ENCODE data around the gene DKK2. TPM values are rescaled to one million over a fixed set of nuclear protein-coding genes. Genes with fewer than 3 reads are reported as not detected.

DKK2 gene
- total RNA-seq, 1 donor from 2014 or later: 1.9 TPM

DNA sequence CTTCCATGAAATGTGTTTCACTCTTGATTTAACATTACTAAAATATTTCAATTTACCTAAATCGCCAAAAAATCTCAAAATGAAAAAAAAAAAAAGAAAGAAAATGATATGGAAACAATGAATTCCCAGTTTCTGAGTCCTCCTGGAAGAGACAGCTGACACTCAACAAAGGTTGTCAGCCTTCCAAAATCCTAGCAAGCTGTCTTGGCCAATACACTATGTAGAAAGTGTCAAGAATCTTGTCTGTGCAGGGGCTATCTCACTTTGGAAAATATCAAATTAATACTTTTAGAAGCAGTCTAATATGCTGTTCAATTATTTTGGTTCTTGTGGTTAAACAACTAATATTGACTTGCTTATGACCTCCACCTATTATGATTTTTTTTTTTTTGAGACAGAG, 8.7 kb downstream of the DKK2 start:
- intact Hi-C loops (cut with DNase I): no loop called here
- no peak for DNase-seq (ENCODE audit: missing footprints)
- no peak for ATAC-seq

DNA sequence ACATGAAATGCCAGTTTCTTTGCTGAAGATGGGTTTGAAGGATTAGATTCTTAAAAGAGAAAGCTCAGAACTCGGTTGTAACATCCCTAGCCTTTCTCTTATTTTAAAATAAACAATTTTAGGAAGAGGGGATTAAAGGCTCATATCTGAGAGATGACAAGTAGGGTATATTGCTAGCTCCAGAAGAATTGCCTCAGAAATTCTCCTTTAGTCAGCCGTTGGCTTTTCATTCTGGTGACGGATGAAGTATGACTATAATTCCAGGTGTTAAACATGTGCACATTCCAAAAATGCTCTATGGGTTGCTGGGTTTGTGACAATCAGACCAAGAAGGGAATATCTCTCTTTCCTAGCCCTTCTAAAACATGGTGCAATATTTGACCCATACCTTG, 17.8 kb downstream of the DKK2 start:
- intact Hi-C loops (cut with DNase I): no loop called here

DNA sequence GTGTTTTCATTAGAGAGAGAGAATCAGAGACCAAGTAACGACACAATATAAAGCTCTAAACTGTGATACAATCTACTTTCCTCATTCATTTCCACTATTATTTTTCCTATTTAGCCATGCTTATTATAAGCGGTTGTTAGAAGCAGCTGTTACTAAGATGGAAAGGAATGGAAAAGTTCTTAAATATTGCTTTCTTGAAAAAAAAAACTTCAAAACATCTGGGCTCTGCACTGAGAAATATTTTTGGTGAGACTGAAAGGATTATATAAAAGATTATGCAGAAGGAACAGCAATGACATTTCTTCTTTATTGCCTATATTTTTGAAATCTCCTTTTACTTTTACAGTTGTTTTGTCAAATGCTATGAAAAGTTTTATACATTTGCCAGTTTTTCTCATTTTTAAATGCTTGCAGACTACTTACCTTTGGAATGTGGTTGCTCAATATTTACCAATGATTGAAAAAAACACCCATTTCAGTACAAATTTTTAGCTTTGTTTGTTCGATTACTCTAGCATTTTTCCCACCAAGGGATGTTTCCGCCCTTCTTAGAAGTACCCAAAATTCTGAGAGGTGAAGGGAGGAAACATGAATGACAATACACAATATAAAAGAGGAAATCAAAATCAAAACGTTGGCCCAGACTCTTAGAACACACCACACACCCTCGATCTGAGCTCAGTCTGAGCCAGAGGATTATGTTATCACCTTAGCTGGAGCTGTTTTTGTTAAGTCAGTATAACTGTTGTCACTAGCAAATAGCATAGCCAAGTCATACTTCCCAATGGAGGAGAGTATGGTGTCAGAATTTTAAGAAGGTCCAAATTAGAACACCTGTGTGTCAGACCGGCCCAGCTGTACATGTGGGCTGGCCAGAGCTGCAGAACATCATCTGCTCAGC, 18.4 kb downstream of the DKK2 start:
- ATAC-seq (no peak), DNase-seq (ENCODE audit: missing footprints) (no peak)
- intact Hi-C loops (cut with DNase I): no loop called here

More for the DNA sequence above, 17.8 kb downstream of the DKK2 start:
- ATAC-seq: no peak
- no peak for DNase-seq (ENCODE audit: missing footprints)

- intact Hi-C loops (cut with DNase I): no loop called here
- no peak for ATAC-seq
- no peak for DNase-seq (ENCODE audit: missing footprints)
Observed at GRCh38 chr4:107011312-107011711, 24.8 kb downstream of the DKK2 start.

DNA sequence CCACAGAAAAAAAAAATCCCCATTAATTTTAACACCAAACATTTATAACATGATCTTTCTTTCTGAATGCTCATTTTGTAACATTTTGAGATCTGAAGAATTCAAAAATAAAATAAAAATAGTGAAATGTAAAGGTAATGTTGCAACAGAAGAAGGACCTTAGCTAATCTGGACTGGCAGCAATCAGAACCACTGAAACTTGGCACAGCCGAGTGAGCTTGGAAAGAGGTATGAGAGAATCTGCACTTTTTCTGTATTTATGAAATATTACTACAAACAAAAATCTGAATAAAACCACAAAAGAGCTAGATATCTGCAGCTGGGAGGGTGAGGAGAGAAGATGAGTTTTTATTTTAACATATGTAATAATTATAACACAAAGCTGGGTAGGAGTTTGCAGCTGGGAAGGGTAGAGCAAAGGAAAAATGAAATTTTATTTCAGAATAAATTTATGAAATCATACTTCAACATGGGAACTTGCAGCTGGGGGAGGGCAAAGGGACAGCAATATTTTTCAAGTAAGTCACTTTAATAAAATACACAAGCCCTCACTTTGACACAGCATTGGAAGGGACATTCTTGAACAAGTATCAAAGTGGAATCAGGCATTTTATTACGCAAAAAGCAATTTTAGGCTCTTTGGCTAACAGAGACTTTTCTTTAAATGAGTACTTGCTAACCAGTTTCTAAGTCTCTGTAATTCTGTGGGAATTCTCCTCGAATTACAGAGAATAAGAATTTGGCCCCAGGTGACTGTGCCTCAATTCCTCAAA, 26.7 kb downstream of the DKK2 start:
- intact Hi-C loops (cut with DNase I): no loop called here
- DNase-seq (ENCODE audit: missing footprints): no peak

GRCh38 chr4:107008115-107008514, 28.0 kb downstream of the DKK2 start:
- DNase-seq (ENCODE audit: missing footprints): no peak
- no peak for ATAC-seq
- intact Hi-C loops (cut with DNase I): no loop called here

More for the DNA sequence above, 26.7 kb downstream of the DKK2 start:
- ATAC-seq: no peak

- DNase-seq (ENCODE audit: missing footprints) (no peak), ATAC-seq (no peak)
- intact Hi-C loops (cut with DNase I): no loop called here
Observed at GRCh38 chr4:107006218-107006617, 29.9 kb downstream of the DKK2 start.

GRCh38 chr4:106996490-106996889, 39.6 kb downstream of the DKK2 start:
- intact Hi-C loops (cut with DNase I): no loop called here
- DNase-seq (ENCODE audit: missing footprints) (no peak), ATAC-seq (no peak)

GRCh38 chr4:106993827-106994226, 42.3 kb downstream of the DKK2 start:
- no peak for DNase-seq (ENCODE audit: missing footprints)
- ATAC-seq: no peak
- intact Hi-C loops (cut with DNase I): no loop called here

DNA sequence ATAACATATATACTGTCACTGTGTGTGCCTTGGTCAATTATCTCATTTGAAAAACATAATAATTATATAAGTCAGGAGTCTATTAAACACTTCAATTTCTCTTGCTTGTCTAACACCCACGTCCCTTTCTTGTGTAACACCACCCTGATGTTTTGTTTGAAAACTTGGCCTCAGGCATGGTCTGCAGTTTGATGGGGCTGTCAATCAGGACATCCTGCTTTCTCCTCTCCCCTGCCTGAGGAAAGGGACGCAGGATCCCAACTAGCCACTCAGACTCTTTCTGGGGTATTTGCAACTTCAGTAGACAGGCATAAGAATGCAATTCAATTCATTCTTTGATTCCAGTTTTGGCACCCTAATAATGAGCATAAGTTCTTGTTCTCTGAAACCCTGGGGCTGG, 48.8 kb downstream of the DKK2 start:
- ATAC-seq: no peak
- intact Hi-C loops (cut with DNase I): no loop called here
- no peak for DNase-seq (ENCODE audit: missing footprints)

GRCh38 chr4:106986486-106986885, 49.6 kb downstream of the DKK2 start:
- intact Hi-C loops (cut with DNase I): no loop called here
- DNase-seq (ENCODE audit: missing footprints) (no peak), ATAC-seq (no peak)

DNA sequence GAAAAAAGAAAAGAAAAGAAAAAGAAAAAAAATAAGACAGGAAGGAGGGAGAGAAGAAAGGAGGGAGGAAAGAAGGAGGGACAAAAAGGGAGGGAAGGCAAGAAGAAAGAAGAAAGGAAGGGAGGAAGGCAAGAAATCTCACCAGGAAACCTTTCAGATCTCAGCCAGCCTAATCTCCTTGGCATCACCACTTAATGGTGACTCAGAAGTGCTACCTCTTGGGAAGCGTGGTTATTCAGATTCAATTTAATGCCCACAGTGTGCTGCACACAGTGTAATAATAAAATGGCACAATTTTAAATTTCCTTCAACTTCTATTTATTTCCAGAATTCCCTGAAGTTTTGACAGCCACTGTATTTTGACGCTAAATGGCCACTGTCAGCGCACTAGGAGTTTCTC, 50.3 kb downstream of the DKK2 start:
- intact Hi-C loops (cut with DNase I): no loop called here
- ATAC-seq: no peak
- no peak for DNase-seq (ENCODE audit: missing footprints)

DNA sequence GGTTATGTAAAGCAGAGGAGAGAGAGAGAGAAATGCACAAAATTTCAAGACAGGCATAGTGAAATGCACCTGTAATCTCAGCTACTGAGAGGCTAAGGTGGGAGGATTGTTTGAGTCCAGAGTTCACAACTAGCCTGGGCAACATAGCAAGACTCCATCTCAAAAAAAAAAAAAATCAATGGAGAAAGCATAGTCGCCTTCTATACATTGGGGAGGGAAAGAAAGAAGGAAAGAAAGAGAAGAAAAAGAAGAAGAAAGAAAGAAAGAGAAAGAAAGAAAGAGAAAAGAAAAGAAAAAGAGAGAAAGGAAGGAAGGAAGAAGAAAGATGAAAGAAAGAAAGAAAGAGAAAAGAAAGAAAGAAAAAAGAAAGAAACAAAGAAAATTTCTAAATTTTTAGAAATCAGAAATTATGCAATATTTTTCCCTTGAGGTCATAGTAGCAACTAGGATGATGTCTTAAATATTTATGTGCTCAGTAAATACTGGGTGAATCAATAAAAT, 53.4 kb downstream of the DKK2 start:
- ATAC-seq (no peak), DNase-seq (ENCODE audit: missing footprints) (no peak)
- intact Hi-C loops (cut with DNase I): no loop called here

- no peak for DNase-seq (ENCODE audit: missing footprints)
- ATAC-seq: no peak
- intact Hi-C loops (cut with DNase I): no loop called here
Observed at GRCh38 chr4:106981431-106981830, 54.7 kb downstream of the DKK2 start.

DNA sequence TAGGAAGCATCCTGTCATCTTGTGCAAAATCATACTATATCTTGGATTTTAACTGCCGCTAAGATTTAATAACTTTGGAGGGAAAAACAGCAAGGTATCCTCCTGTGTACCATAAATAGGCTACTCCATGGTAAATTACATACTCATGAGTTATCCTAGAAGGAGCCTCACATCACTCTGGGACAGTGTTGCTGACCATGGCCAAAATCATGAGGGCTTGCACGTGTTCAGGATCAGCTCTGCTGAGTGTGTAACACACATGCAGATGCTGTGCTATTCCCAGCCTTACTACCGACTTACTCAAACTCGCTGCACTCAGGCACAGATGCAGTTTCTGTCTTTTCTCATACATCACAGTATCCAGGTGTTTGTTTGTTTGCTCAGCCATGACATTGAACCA, 56.6 kb downstream of the DKK2 start:
- intact Hi-C loops (cut with DNase I): no loop called here
- DNase-seq (ENCODE audit: missing footprints) (no peak), ATAC-seq (no peak)

- no peak for DNase-seq (ENCODE audit: missing footprints)
Observed at GRCh38 chr4:106978046-106978774, 57.9 kb downstream of the DKK2 start.

GRCh38 chr4:106971636-106972035, 64.5 kb downstream of the DKK2 start:
- intact Hi-C loops (cut with DNase I): no loop called here
- DNase-seq (ENCODE audit: missing footprints) (no peak), ATAC-seq (no peak)

More at GRCh38 chr4:106978046-106978774, 57.9 kb downstream of the DKK2 start:
- intact Hi-C loops (cut with DNase I): no loop called here
- no peak for ATAC-seq

DNA sequence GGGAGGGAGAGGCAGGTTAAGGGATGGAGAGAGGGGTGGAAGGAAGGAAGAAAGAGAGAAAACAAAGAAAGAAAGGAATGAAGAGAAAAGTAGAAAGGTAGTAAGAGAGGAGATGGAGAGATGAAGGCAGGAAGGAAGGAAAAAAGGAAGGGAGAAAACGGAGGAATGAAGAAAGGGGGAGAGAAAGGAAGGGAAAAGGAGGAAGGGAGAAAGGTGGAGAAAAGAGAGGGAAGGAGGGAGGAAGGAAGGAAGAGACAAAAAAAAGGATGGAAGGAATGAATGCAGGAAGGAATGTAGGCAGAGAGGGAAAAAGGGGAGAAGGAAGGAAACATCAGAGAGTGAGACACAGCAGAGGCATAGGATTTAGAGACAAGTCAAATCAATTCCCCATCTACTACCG, 68.2 kb downstream of the DKK2 start:
- no peak for ATAC-seq
- intact Hi-C loops (cut with DNase I): no loop called here
- DNase-seq (ENCODE audit: missing footprints): no peak

DNA sequence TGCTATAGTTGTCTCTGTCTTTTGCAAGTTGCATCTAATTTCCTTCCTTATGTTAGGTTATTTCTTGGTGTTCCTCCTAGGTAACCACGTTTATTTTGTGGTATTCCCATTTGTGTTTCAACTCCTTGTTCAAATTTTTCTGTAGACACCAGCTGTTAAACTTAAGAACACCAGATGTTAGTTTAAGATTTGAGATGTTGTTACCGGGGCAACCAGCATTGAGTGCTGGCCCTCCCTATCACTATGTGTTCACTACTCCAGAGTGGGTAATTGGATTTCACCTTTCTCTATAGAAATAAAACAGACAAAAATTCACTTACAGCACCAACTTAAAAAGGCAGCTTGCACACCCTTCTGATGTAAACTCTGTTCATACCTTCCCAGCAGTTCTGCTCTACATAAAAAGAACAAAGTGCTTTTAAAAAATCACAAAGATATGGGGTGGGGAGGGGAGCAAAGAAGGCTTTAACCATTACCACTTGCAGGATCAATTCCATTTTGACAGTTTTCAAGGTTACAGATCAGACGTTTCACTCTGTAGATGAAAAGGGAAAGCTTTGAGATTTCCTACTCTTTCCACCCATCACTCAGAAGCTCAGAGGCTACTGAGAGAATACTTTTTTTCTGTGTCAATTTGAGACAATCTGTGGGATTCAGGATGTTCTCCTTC, 82.9 kb downstream of the DKK2 start:
- DNase-seq (ENCODE audit: missing footprints) (no peak), ATAC-seq (no peak)
- intact Hi-C loops (cut with DNase I): no loop called here
